Transverse colon (tissue), 4 donors: ENCODE data around the gene CYSRT1.

Source experiments
- CTCF ChIP-seq, 5 experiments: fragments of 200-600 bp in 3 of 5; fragments of 450-650 bp in 2 of 5; sonication (generic) in 3 of 5; IDR thresholded peaks; 1 replicate in 2 of 5; 2 replicates in 3 of 5; pipeline ENCODE4 v1.5.1; 2016 to 2017; ENCODE audit warnings: antibody characterized with exemption in 5 of 5, inconsistent platforms in 3 of 5, mild to moderate bottlenecking in 2 of 5, moderate library complexity in 1 of 5
- POLR2AphosphoS5 ChIP-seq, 3 donors: sonication (generic); formaldehyde crosslinking; IDR thresholded peaks; one replicate each; pipeline ENCODE4 v1.6.1; 2016; ENCODE audit warnings: antibody characterized with exemption in 3 of 3

- TF ChIP-seq CTCF (IDR thresholded peaks at IDR 0.05) (no peak), POLR2AphosphoS5 (IDR thresholded peaks at IDR 0.05) (no peak)
Observed at GRCh38 chr9:137180491-137180890, 44.5 kb upstream of the CYSRT1 start.
